ENCODE results near the gene MYO5B. TPM values are rescaled to one million over a fixed set of nuclear protein-coding genes. Genes with fewer than 3 reads are reported as not detected.

The MYO5B gene
- total RNA-seq, 1 donor from 2014 or later, result 9.8 TPM

- FAIRE-seq, result no peak
Observed at GRCh38 chr18:49936821-49937220, 258.1 kb downstream of the MYO5B start.

GRCh38 chr18:49935215-49935614 lies 259.7 kb downstream of the MYO5B start:
- DNase-seq (ENCODE audit: low spot score in 2 of 2) (no peak), FAIRE-seq (no peak)

More at GRCh38 chr18:49936821-49937220, 258.1 kb downstream of the MYO5B start:
- DNase-seq (ENCODE audit: low spot score in 2 of 2), result no peak

GRCh38 chr18:49934457-49934856 lies 260.5 kb downstream of the MYO5B start:
- FAIRE-seq (no peak), DNase-seq (ENCODE audit: low spot score in 2 of 2) (no peak)

- DNase-seq (ENCODE audit: low spot score in 2 of 2) (no peak), FAIRE-seq (no peak)
Observed at GRCh38 chr18:49933530-49934128, 261.3 kb downstream of the MYO5B start.

GRCh38 chr18:49931760-49932159 lies 263.2 kb downstream of the MYO5B start:
- DNase-seq (ENCODE audit: low spot score in 2 of 2), result no peak
- no peak for FAIRE-seq

GRCh38 chr18:49931179-49931578 lies 263.8 kb downstream of the MYO5B start:
- FAIRE-seq (no peak), DNase-seq (ENCODE audit: low spot score in 2 of 2) (no peak)

GRCh38 chr18:49926106-49926745 lies 268.7 kb downstream of the MYO5B start:
- FAIRE-seq, result no peak
- no peak for DNase-seq (ENCODE audit: low spot score in 2 of 2)

- no peak for DNase-seq (ENCODE audit: low spot score in 2 of 2)
- FAIRE-seq, result no peak
Observed at GRCh38 chr18:49924293-49924983, 270.5 kb downstream of the MYO5B start.

- no peak for DNase-seq (ENCODE audit: low spot score in 2 of 2)
- no peak for FAIRE-seq
Observed at GRCh38 chr18:49922228-49922627, 272.7 kb downstream of the MYO5B start.

- DNase-seq (ENCODE audit: low spot score in 2 of 2), result no peak
- no peak for FAIRE-seq
Observed at GRCh38 chr18:49921318-49921985, 273.5 kb downstream of the MYO5B start.

- no peak for DNase-seq (ENCODE audit: low spot score in 2 of 2)
- FAIRE-seq, result no peak
Observed at GRCh38 chr18:49920731-49921130, 274.2 kb downstream of the MYO5B start.

- DNase-seq (ENCODE audit: low spot score in 2 of 2) (no peak), FAIRE-seq (no peak)
Observed at GRCh38 chr18:49917742-49918141, 277.2 kb downstream of the MYO5B start.

- no peak for FAIRE-seq
Observed at GRCh38 chr18:49915352-49915751, 279.6 kb downstream of the MYO5B start.

GRCh38 chr18:49913221-49913620 lies 281.7 kb downstream of the MYO5B start:
- DNase-seq (ENCODE audit: low spot score in 2 of 2) (no peak), FAIRE-seq (no peak)

More at GRCh38 chr18:49915352-49915751, 279.6 kb downstream of the MYO5B start:
- no peak for DNase-seq (ENCODE audit: low spot score in 2 of 2)

GRCh38 chr18:49911427-49911826 lies 283.5 kb downstream of the MYO5B start:
- DNase-seq (ENCODE audit: low spot score in 2 of 2), result no peak
- no peak for FAIRE-seq

GRCh38 chr18:49910986-49911385 lies 284.0 kb downstream of the MYO5B start:
- no peak for DNase-seq (ENCODE audit: low spot score in 2 of 2)
- FAIRE-seq, result no peak

- FAIRE-seq, result no peak
- no peak for DNase-seq (ENCODE audit: low spot score in 2 of 2)
Observed at GRCh38 chr18:49910019-49910418, 284.9 kb downstream of the MYO5B start.

GRCh38 chr18:49907346-49907929 lies 287.5 kb downstream of the MYO5B start:
- FAIRE-seq, result no peak

GRCh38 chr18:49905771-49906170 lies 289.2 kb downstream of the MYO5B start:
- no peak for FAIRE-seq
- no peak for DNase-seq (ENCODE audit: low spot score in 2 of 2)

More at GRCh38 chr18:49907346-49907929, 287.5 kb downstream of the MYO5B start:
- no peak for DNase-seq (ENCODE audit: low spot score in 2 of 2)

GRCh38 chr18:49904871-49905555 lies 289.9 kb downstream of the MYO5B start:
- FAIRE-seq, result no peak
- no peak for DNase-seq (ENCODE audit: low spot score in 2 of 2)

All from frontal cortex (tissue), 4 donors.